ENCODE measurements around the gene IGSF11.

DNA sequence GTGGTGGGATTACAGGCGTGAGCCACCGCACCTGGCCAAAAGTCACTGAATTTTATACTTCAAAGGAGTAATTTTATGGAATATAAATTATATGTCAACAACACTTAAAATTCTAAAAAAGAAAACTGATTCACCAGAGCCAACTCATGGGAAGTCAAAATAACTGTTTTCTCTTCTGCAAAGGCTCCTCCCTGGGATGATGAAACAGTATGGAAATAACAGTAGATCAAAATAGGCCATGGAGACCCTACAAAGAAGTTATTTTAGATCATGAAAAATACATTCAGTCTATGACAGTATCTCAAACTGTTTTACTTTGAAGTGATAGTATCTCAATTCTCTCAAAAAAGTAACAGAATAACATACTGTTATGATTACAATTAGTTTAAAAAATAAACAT, 102.7 kb downstream of the IGSF11 start:
- TF ChIP-seq, protein P1, sequence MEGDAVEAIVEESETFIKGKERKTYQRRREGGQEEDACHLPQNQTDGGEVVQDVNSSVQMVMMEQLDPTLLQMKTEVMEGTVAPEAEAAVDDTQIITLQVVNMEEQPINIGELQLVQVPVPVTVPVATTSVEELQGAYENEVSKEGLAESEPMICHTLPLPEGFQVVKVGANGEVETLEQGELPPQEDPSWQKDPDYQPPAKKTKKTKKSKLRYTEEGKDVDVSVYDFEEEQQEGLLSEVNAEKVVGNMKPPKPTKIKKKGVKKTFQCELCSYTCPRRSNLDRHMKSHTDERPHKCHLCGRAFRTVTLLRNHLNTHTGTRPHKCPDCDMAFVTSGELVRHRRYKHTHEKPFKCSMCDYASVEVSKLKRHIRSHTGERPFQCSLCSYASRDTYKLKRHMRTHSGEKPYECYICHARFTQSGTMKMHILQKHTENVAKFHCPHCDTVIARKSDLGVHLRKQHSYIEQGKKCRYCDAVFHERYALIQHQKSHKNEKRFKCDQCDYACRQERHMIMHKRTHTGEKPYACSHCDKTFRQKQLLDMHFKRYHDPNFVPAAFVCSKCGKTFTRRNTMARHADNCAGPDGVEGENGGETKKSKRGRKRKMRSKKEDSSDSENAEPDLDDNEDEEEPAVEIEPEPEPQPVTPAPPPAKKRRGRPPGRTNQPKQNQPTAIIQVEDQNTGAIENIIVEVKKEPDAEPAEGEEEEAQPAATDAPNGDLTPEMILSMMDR (conservative IDR thresholded peaks at IDR 0.05; ENCODE audit: low read depth, low read length), result no peak
- TF ChIP-seq POLR2A (IDR thresholded peaks at IDR 0.05; ENCODE audit: low read depth, low read length) (no peak), CEBPB (IDR thresholded peaks at IDR 0.05; ENCODE audit: low read depth, low read length) (no peak), MAFK (IDR thresholded peaks at IDR 0.05; ENCODE audit: low read depth, low read length) (no peak), RFX5 (IDR thresholded peaks at IDR 0.05; ENCODE audit: low read depth, low read length) (no peak), MAZ (IDR thresholded peaks at IDR 0.05; ENCODE audit: borderline replicate concordance, low read depth, low read length) (no peak), BHLHE40 (IDR thresholded peaks at IDR 0.05; ENCODE audit: low read depth, low read length) (no peak)
- TF ChIP-seq, protein P2, sequence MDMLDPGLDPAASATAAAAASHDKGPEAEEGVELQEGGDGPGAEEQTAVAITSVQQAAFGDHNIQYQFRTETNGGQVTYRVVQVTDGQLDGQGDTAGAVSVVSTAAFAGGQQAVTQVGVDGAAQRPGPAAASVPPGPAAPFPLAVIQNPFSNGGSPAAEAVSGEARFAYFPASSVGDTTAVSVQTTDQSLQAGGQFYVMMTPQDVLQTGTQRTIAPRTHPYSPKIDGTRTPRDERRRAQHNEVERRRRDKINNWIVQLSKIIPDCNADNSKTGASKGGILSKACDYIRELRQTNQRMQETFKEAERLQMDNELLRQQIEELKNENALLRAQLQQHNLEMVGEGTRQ (IDR thresholded peaks at IDR 0.05; ENCODE audit: low read depth, low read length), result no peak
- TF ChIP-seq, protein P3, sequence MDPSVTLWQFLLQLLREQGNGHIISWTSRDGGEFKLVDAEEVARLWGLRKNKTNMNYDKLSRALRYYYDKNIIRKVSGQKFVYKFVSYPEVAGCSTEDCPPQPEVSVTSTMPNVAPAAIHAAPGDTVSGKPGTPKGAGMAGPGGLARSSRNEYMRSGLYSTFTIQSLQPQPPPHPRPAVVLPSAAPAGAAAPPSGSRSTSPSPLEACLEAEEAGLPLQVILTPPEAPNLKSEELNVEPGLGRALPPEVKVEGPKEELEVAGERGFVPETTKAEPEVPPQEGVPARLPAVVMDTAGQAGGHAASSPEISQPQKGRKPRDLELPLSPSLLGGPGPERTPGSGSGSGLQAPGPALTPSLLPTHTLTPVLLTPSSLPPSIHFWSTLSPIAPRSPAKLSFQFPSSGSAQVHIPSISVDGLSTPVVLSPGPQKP (IDR thresholded peaks at IDR 0.05; ENCODE audit: borderline replicate concordance, low read depth, low read length), result no peak
